ENCODE data around the gene OR10H2.
"Not testable (repeated sequence)": the region's sequence is repeated elsewhere in the genome, so short reads cannot be mapped to it uniquely, and the experiment has no call there.

The OR10H2 gene, protein sequence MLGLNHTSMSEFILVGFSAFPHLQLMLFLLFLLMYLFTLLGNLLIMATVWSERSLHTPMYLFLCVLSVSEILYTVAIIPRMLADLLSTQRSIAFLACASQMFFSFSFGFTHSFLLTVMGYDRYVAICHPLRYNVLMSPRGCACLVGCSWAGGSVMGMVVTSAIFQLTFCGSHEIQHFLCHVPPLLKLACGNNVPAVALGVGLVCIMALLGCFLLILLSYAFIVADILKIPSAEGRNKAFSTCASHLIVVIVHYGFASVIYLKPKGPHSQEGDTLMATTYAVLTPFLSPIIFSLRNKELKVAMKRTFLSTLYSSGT

DNA sequence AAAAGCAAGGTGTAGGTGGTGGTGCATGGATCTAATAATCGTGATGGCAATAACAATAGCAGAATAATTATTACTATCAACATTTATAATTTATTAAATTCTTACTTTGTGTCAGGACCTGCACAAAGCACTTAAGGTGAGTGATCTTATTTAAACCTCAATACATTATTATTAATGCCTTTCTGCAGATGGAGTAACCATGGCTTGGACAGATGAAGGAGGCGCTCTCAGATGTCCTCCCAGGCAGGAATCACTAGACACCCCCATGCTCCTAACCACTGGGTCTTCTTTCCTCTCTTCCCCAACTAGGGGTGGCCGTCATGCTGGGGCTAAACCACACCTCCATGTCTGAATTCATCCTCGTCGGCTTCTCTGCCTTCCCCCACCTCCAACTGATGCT lies at the start of gene OR10H2:
OR10H2 (plus strand) TSS at position 301 of the 400 bp plus-strand sequence; CDS start at position 321, 20 bp downstream.
- CTCF ChIA-PET: no interaction called here
- no peak within 1 kb of the TSS for H3K27ac ChIP-seq (ENCODE audit: extremely low read depth, low read depth, low read length)
- POLR2A ChIA-PET: no interaction called here
- H3K36me3 ChIP-seq (ENCODE audit: control insufficient read depth in 2 of 2, insufficient read depth in 1 of 2, low read length in 2 of 2): no peaks in the 10 kb centered on the region
- H3K9me3 ChIP-seq (ENCODE audit: control insufficient read depth, insufficient read depth, low read depth, low read length): no peaks in the 10 kb centered on the region
- TF ChIP-seq ZNF48 (tag by site-specific recombination; IDR thresholded peaks at IDR 0.05): no peak
- no peak for TF ChIP-seq ZNF121 (tag by site-specific recombination; IDR thresholded peaks at IDR 0.05)
- TF ChIP-seq ZNF677 (tag by site-specific recombination; IDR thresholded peaks at IDR 0.05): no peak
- TF ChIP-seq, protein P1, sequence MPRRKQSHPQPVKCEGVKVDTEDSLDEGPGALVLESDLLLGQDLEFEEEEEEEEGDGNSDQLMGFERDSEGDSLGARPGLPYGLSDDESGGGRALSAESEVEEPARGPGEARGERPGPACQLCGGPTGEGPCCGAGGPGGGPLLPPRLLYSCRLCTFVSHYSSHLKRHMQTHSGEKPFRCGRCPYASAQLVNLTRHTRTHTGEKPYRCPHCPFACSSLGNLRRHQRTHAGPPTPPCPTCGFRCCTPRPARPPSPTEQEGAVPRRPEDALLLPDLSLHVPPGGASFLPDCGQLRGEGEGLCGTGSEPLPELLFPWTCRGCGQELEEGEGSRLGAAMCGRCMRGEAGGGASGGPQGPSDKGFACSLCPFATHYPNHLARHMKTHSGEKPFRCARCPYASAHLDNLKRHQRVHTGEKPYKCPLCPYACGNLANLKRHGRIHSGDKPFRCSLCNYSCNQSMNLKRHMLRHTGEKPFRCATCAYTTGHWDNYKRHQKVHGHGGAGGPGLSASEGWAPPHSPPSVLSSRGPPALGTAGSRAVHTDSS (tag by site-specific recombination; IDR thresholded peaks at IDR 0.05): no peak
- no peak for TF ChIP-seq WT1 (tag by site-specific recombination; IDR thresholded peaks at IDR 0.05)
- TF ChIP-seq ZNF324 (tag by site-specific recombination; IDR thresholded peaks at IDR 0.05): no peak
- no peak for TF ChIP-seq HOXD13 (CRISPR knock-in tag; IDR thresholded peaks at IDR 0.05; ENCODE audit: borderline replicate concordance)
- TF ChIP-seq ZNF239 (tag by site-specific recombination; IDR thresholded peaks at IDR 0.05): no peak
- no peak for TF ChIP-seq ZNF560 (tag by site-specific recombination; IDR thresholded peaks at IDR 0.05; ENCODE audit: borderline replicate concordance)
- H3K4me3 ChIP-seq (ENCODE audit: low read depth, low read length): no peak within 1 kb of the TSS
- no peaks in the 10 kb centered on the region for H3K4me1 ChIP-seq (ENCODE audit: control insufficient read depth, insufficient read depth, low read length)

GRCh38 chr19:15679089-15679488 lies 48.7 kb upstream of the OR10H2 start:
- POLR2A ChIA-PET: no interaction called here
- H3K4me1 ChIP-seq (ENCODE audit: control insufficient read depth, insufficient read depth, low read length): no peaks in the 10 kb centered on the region
- no peak for TF ChIP-seq ZBTB44 (tag by site-specific recombination; IDR thresholded peaks at IDR 0.05)
- no peak for TF ChIP-seq MYNN (tag by site-specific recombination; IDR thresholded peaks at IDR 0.05; ENCODE audit: borderline replicate concordance)
- TF ChIP-seq KLF8 (tag by site-specific recombination; IDR thresholded peaks at IDR 0.05): no peak
- TF ChIP-seq ZSCAN16 (tag by site-specific recombination; IDR thresholded peaks at IDR 0.05): no peak
- TF ChIP-seq ZNF169 (tag by site-specific recombination; IDR thresholded peaks at IDR 0.05): no peak
- TF ChIP-seq ZNF324 (tag by site-specific recombination; IDR thresholded peaks at IDR 0.05): no peak
- TF ChIP-seq ZBTB21 (tag by site-specific recombination; IDR thresholded peaks at IDR 0.05): no peak
- no peak for TF ChIP-seq ZFP37 (tag by site-specific recombination; IDR thresholded peaks at IDR 0.05)
- TF ChIP-seq ZNF558 (tag by site-specific recombination; IDR thresholded peaks at IDR 0.05): no peak
- TF ChIP-seq, protein P2, sequence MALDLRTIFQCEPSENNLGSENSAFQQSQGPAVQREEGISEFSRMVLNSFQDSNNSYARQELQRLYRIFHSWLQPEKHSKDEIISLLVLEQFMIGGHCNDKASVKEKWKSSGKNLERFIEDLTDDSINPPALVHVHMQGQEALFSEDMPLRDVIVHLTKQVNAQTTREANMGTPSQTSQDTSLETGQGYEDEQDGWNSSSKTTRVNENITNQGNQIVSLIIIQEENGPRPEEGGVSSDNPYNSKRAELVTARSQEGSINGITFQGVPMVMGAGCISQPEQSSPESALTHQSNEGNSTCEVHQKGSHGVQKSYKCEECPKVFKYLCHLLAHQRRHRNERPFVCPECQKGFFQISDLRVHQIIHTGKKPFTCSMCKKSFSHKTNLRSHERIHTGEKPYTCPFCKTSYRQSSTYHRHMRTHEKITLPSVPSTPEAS (tag by site-specific recombination; IDR thresholded peaks at IDR 0.05): no peak
- no peak for TF ChIP-seq ZNF155 (tag by site-specific recombination; IDR thresholded peaks at IDR 0.05)
- TF ChIP-seq KLF9 (tag by site-specific recombination; IDR thresholded peaks at IDR 0.05; ENCODE audit: low read depth): no peak
- TF ChIP-seq ZXDB (tag by site-specific recombination; IDR thresholded peaks at IDR 0.05): no peak
- no peak for TF ChIP-seq ZNF2 (tag by site-specific recombination; IDR thresholded peaks at IDR 0.05)
- CTCF ChIA-PET: no interaction called here
- H3K4me3 ChIP-seq (ENCODE audit: low read depth, low read length): no peak overlapping the region
- no peaks in the 10 kb centered on the region for H3K9me3 ChIP-seq (ENCODE audit: control insufficient read depth, insufficient read depth, low read depth, low read length)
- no peak overlapping the region for H3K27ac ChIP-seq (ENCODE audit: extremely low read depth, low read depth, low read length)
- no peaks in the 10 kb centered on the region for H3K36me3 ChIP-seq (ENCODE audit: control insufficient read depth in 2 of 2, insufficient read depth in 1 of 2, low read length in 2 of 2)

DNA sequence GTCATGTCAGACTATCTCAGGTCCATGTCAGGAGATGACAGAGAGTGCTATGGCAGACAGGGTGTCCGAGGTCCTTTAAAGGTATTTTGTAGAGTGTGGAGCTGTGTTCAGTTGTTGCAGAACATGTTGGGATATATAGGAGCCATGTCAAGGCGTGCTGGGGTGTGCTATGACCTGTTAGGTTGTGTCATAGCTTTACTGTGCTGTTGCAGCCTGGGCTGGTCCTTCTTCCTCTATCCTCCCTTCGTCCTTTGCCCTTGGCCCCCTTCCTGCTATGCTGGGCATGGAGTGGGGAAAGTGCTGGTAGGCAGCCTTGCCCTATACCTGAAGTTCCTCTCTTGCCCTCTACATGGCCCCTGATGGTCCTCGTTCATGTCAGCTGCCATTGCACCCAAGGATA lies 48.0 kb upstream of the OR10H2 start:
- H3K9me3 ChIP-seq (ENCODE audit: control insufficient read depth, insufficient read depth, low read depth, low read length); POLR2A ChIA-PET; CTCF ChIA-PET; H3K36me3 ChIP-seq (ENCODE audit: control insufficient read depth in 2 of 2, insufficient read depth in 1 of 2, low read length in 2 of 2); H3K4me3 ChIP-seq (ENCODE audit: low read depth, low read length); H3K27ac ChIP-seq (ENCODE audit: extremely low read depth, low read depth, low read length); H3K4me1 ChIP-seq (ENCODE audit: control insufficient read depth, insufficient read depth, low read length): not testable (repeated sequence)
